Activated CD4-positive, alpha-beta T cell treated with anti-CD3 and anti-CD28 coated beads for 36 hours (primary cell): ENCODE measurements around the gene SMC5. TPM values are rescaled to one million over a fixed set of nuclear protein-coding genes. Genes with fewer than 3 reads are reported as not detected.
A peak's percentile ranks its signal among the peaks of the same experiment; 100 is the strongest.

Source experiments
- ATAC-seq: fragments of 200-7000 bp; cut with Tn5 transposase; one replicate; pipeline ENCODE4 v1.10.0; 2021; ENCODE audit warnings: mild to moderate bottlenecking, moderate library complexity
- CTCF ChIA-PET: fragments of 350-600 bp; sonication (Branson Sonifier 250); formaldehyde crosslinking; loops from one replicate; lab custom pipeline; 2021; ENCODE audit warnings: antibody characterized with exemption; lab: Charles Lee
- POLR2A ChIA-PET: fragments of 350-600 bp; sonication (Branson Sonifier 250); formaldehyde crosslinking; loops from one replicate; lab custom pipeline; 2021; ENCODE audit warnings: antibody characterized with exemption, inconsistent platforms; lab: Charles Lee
- DNase-seq: peaks from one replicate; pipeline ENCODE4 v3.0.0-alpha.2; 2020
- H3K27ac Mint-ChIP-seq: one replicate; pipeline ENCODE4 v1.8.0; 2021; ENCODE audit warnings: mixed read lengths
- H3K27me3 Mint-ChIP-seq: one replicate; pipeline ENCODE4 v1.8.0; 2021; ENCODE audit warnings: mixed read lengths
- H3K36me3 Mint-ChIP-seq: one replicate; pipeline ENCODE4 v1.8.0; 2021; ENCODE audit warnings: low read depth, mixed read lengths
- H3K4me1 Mint-ChIP-seq: one replicate; pipeline ENCODE4 v1.8.0; 2021; ENCODE audit warnings: mixed read lengths
- H3K4me3 Mint-ChIP-seq: one replicate; pipeline ENCODE4 v1.8.0; 2021; ENCODE audit warnings: mild to moderate bottlenecking, moderate library complexity, mixed read lengths
- H3K9me3 Mint-ChIP-seq: one replicate; pipeline ENCODE4 v1.8.0; 2021; ENCODE audit warnings: low read depth, mixed read lengths
- intact Hi-C, 2 experiments: fragments of 100-400 bp; cut with DNase I in 1 of 2; cut with micrococcal nuclease in 1 of 2; formaldehyde crosslinking; loops; one replicate each; pipeline versions ENCODE4 v1.14.2 to v1.15.1; 2022 to 2024; cut with DNase I, micrococcal nuclease
- total RNA-seq, 2 experiments: library from RNA; stranded (reverse); gene quantifications; one replicate each; pipeline ENCODE4 v1.2.3, GENCODE V29; 2021

The SMC5 gene
- total RNA-seq, 2 experiments from 2014 or later: 39.0 to 43.0 TPM

GRCh38 chr9:70352802-70353201 lies 94.0 kb downstream of the SMC5 start:
- ATAC-seq: no peak
- intact Hi-C loops: loop anchor here in 1 of 2 experiments (1.0 kb wide), 1 partner anchor 249 kb away; no protein-coding TSS in a partner anchor
- no peaks in the 10 kb centered on the region for H3K27me3 Mint-ChIP-seq
- no peak for DNase-seq
- ChIA-PET CTCF (interaction anchor here (0.7 to 1.3 kb wide), 2 partner anchors 16 to 211 kb away, joined by 3 read pairs; no protein-coding TSS in a partner anchor), POLR2A (no interaction called here)
- peaks cover 22% of the 10 kb centered on the region for H3K36me3 Mint-ChIP-seq
- H3K4me3 Mint-ChIP-seq: no peak overlapping the region
- H3K4me1 Mint-ChIP-seq: no peaks in the 10 kb centered on the region
- no peaks in the 10 kb centered on the region for H3K9me3 Mint-ChIP-seq
- H3K27ac Mint-ChIP-seq: no peak overlapping the region

- CTCF ChIA-PET: interaction anchor here (0.8 to 1.4 kb wide), 3 partner anchors 20 to 246 kb away, joined by 3 to 5 read pairs (median 3); no protein-coding TSS in a partner anchor
- H3K27ac Mint-ChIP-seq: no peak overlapping the region
Observed at GRCh38 chr9:70355801-70356200, 97.0 kb downstream of the SMC5 start.

GRCh38 chr9:70362952-70363351 lies 104.2 kb downstream of the SMC5 start:
- POLR2A ChIA-PET: no interaction called here
- no peaks in the 10 kb centered on the region for H3K27me3 Mint-ChIP-seq
- intact Hi-C loops: no loop called here
- H3K9me3 Mint-ChIP-seq: no peaks in the 10 kb centered on the region
- CTCF ChIA-PET: no interaction called here
- H3K4me3 Mint-ChIP-seq: no peak overlapping the region
- ATAC-seq (no peak), DNase-seq (no peak)
- H3K27ac Mint-ChIP-seq: no peak overlapping the region
- no peaks in the 10 kb centered on the region for H3K36me3 Mint-ChIP-seq
- no peaks in the 10 kb centered on the region for H3K4me1 Mint-ChIP-seq

More at GRCh38 chr9:70355801-70356200, 97.0 kb downstream of the SMC5 start:
- H3K36me3 Mint-ChIP-seq: peaks cover 9% of the 10 kb centered on the region
- ATAC-seq: no peak
- intact Hi-C loops: loop anchor here in 1 of 2 experiments (2.0 to 5.0 kb wide), 2 partner anchors 37 to 132 kb away; no protein-coding TSS in a partner anchor
- H3K9me3 Mint-ChIP-seq: no peaks in the 10 kb centered on the region
- H3K4me3 Mint-ChIP-seq: no peak overlapping the region
- no peak for DNase-seq
- POLR2A ChIA-PET: no interaction called here
- no peaks in the 10 kb centered on the region for H3K4me1 Mint-ChIP-seq
- no peaks in the 10 kb centered on the region for H3K27me3 Mint-ChIP-seq

GRCh38 chr9:70363760-70364159 lies 105.0 kb downstream of the SMC5 start:
- intact Hi-C loops: no loop called here
- no peak overlapping the region for H3K4me3 Mint-ChIP-seq
- H3K27ac Mint-ChIP-seq: no peak overlapping the region
- ChIA-PET CTCF (interaction anchor here (0.6 kb wide), 2 partner anchors 20 to 91 kb away, joined by 3 to 4 read pairs; no protein-coding TSS in a partner anchor), POLR2A (no interaction called here)
- H3K27me3 Mint-ChIP-seq: no peaks in the 10 kb centered on the region
- ATAC-seq (no peak), DNase-seq (no peak)
- H3K9me3 Mint-ChIP-seq: no peaks in the 10 kb centered on the region
- no peaks in the 10 kb centered on the region for H3K4me1 Mint-ChIP-seq
- no peaks in the 10 kb centered on the region for H3K36me3 Mint-ChIP-seq

- DNase-seq (no peak), ATAC-seq (no peak)
- POLR2A ChIA-PET: no interaction called here
- H3K27ac Mint-ChIP-seq: no peak overlapping the region
- no peak overlapping the region for H3K4me3 Mint-ChIP-seq
- intact Hi-C loops: no loop called here
- no peaks in the 10 kb centered on the region for H3K27me3 Mint-ChIP-seq
- no peaks in the 10 kb centered on the region for H3K36me3 Mint-ChIP-seq
- CTCF ChIA-PET: no interaction called here
- no peaks in the 10 kb centered on the region for H3K9me3 Mint-ChIP-seq
- H3K4me1 Mint-ChIP-seq: no peaks in the 10 kb centered on the region
Observed at GRCh38 chr9:70367305-70367930, 108.6 kb downstream of the SMC5 start.

- Mint-ChIP-seq H3K4me1 (peaks cover 2% of the 10 kb centered on the region), H3K27me3 (no peaks in the 10 kb centered on the region), H3K9me3 (no peaks in the 10 kb centered on the region), H3K36me3 (no peaks in the 10 kb centered on the region), H3K27ac (no peak overlapping the region), H3K4me3 (no peak overlapping the region)
- no peak for ATAC-seq
- POLR2A ChIA-PET: no interaction called here
- intact Hi-C loops: no loop called here
- DNase-seq: no peak
- CTCF ChIA-PET: interaction anchor here (1.5 to 1.6 kb wide), 2 partner anchors 35 to 227 kb away, joined by 4 to 5 read pairs; no protein-coding TSS in a partner anchor
Observed at GRCh38 chr9:70374962-70375618, 116.3 kb downstream of the SMC5 start.

- Mint-ChIP-seq H3K4me1 (peaks cover 6% of the 10 kb centered on the region), H3K4me3 (no peak overlapping the region), H3K27me3 (no peaks in the 10 kb centered on the region), H3K9me3 (no peaks in the 10 kb centered on the region), H3K27ac (no peak overlapping the region), H3K36me3 (peaks cover 21% of the 10 kb centered on the region)
- CTCF ChIA-PET: interaction anchor here (1.0 kb wide), 1 partner anchor 9 kb away, joined by 3 read pairs; no protein-coding TSS in a partner anchor
- no peak for DNase-seq
- ATAC-seq: no peak
- intact Hi-C loops: no loop called here
- POLR2A ChIA-PET: no interaction called here
Observed at GRCh38 chr9:70382046-70382708, 123.4 kb downstream of the SMC5 start.

- POLR2A ChIA-PET: interaction anchor here (0.6 kb wide), 1 partner anchor 22 kb away, joined by 3 read pairs; no protein-coding TSS in a partner anchor
- ATAC-seq: no peak
- Mint-ChIP-seq H3K27ac (no peak overlapping the region), H3K36me3 (peaks cover 28% of the 10 kb centered on the region), H3K9me3 (no peaks in the 10 kb centered on the region), H3K4me1 (peaks cover 11% of the 10 kb centered on the region), H3K27me3 (no peaks in the 10 kb centered on the region), H3K4me3 (no peak overlapping the region)
- no peak for DNase-seq
- CTCF ChIA-PET: interaction anchor here (1.0 kb wide), 1 partner anchor 10 kb away, joined by 3 read pairs; no protein-coding TSS in a partner anchor
- intact Hi-C loops: no loop called here
Observed at GRCh38 chr9:70382709-70383605, 124.2 kb downstream of the SMC5 start.

GRCh38 chr9:70385426-70385825 lies 126.6 kb downstream of the SMC5 start:
- no peak for DNase-seq
- peaks cover 36% of the 10 kb centered on the region for H3K36me3 Mint-ChIP-seq
- H3K27ac Mint-ChIP-seq: no peak overlapping the region
- ChIA-PET POLR2A (no interaction called here), CTCF (no interaction called here)
- intact Hi-C loops: no loop called here
- H3K4me3 Mint-ChIP-seq: no peak overlapping the region
- H3K9me3 Mint-ChIP-seq: no peaks in the 10 kb centered on the region
- no peak for ATAC-seq
- peaks cover 26% of the 10 kb centered on the region for H3K4me1 Mint-ChIP-seq
- H3K27me3 Mint-ChIP-seq: no peaks in the 10 kb centered on the region

GRCh38 chr9:70387663-70388062 lies 128.9 kb downstream of the SMC5 start:
- DNase-seq (no peak), ATAC-seq (no peak)
- no peaks in the 10 kb centered on the region for H3K27me3 Mint-ChIP-seq
- intact Hi-C loops: no loop called here
- peaks cover 37% of the 10 kb centered on the region for H3K36me3 Mint-ChIP-seq
- peak overlapping the region; percentile 20 for H3K27ac Mint-ChIP-seq
- POLR2A ChIA-PET: no interaction called here
- H3K4me3 Mint-ChIP-seq: no peak overlapping the region
- peaks cover 48% of the 10 kb centered on the region for H3K4me1 Mint-ChIP-seq
- no peaks in the 10 kb centered on the region for H3K9me3 Mint-ChIP-seq
- CTCF ChIA-PET: no interaction called here

GRCh38 chr9:70389188-70389587 lies 130.4 kb downstream of the SMC5 start:
- no peak overlapping the region for H3K4me3 Mint-ChIP-seq

More at GRCh38 chr9:70389188-70389587, 130.4 kb downstream of the SMC5 start:
- Mint-ChIP-seq H3K27me3 (no peaks in the 10 kb centered on the region), H3K4me1 (peaks cover 62% of the 10 kb centered on the region), H3K36me3 (peaks cover 35% of the 10 kb centered on the region), H3K9me3 (no peaks in the 10 kb centered on the region), H3K27ac (peak overlapping the region; percentile 14)
- ChIA-PET CTCF (interaction anchor here (2.7 kb wide), 1 partner anchor 16 kb away, joined by 15 read pairs; no protein-coding TSS in a partner anchor), POLR2A (no interaction called here)
- DNase-seq (no peak), ATAC-seq (no peak)
- intact Hi-C loops: no loop called here
